Skin of body (tissue), 3 donors: ENCODE results near the gene EFCAB9. TPM values are rescaled to one million over a fixed set of nuclear protein-coding genes. Genes with fewer than 3 reads are reported as not detected.

Source experiments
- DNase-seq: peaks from one replicate; lab custom pipeline; 2025; lab: John Stamatoyannopoulos, UW
- small RNA-seq: library from RNA; depleted of rRNA; stranded (forward); fragments of <200 nt; gene quantifications from one replicate; pipeline ENCODE3, GENCODE V24; 2014; ENCODE audit warnings: low replicate concordance
- total RNA-seq: library from RNA; depleted of rRNA; stranded (reverse); fragments of >200 nt; gene quantifications from one replicate; pipeline ENCODE4 v1.2.3, GENCODE V29; 2014

Gene EFCAB9
- total RNA-seq, 1 donor from 2014 or later, result not detected

GRCh38 chr5:172235827-172236736, 42.1 kb downstream of the EFCAB9 start:
- DNase-seq, result no peak

GRCh38 chr5:172238334-172238733, 44.4 kb downstream of the EFCAB9 start:
- DNase-seq, result no peak

- DNase-seq, result no peak
Observed at GRCh38 chr5:172243302-172243701, 49.3 kb downstream of the EFCAB9 start.

GRCh38 chr5:172245046-172245445, 51.1 kb downstream of the EFCAB9 start:
- no peak for DNase-seq

GRCh38 chr5:172245703-172246125, 51.7 kb downstream of the EFCAB9 start:
- peak; percentile 81 for DNase-seq

GRCh38 chr5:172248637-172249036, 54.7 kb downstream of the EFCAB9 start:
- DNase-seq, result no peak

GRCh38 chr5:172251419-172251818, 57.4 kb downstream of the EFCAB9 start:
- DNase-seq, result no peak

GRCh38 chr5:172252501-172252900, 58.5 kb downstream of the EFCAB9 start:
- DNase-seq, result no peak

Small RNAs within 50 kb of the gene (small RNA-seq; reads per million reads assigned to genes)
- not detected for gene RF00191

Other genes with a start within 250 kb of the EFCAB9 start
- gene FBXW11, start 187.5 kb upstream of the EFCAB9 start, total RNA-seq, result 47.7 TPM
- gene STK10, start 5.9 kb upstream of the EFCAB9 start, total RNA-seq, result 14.5 TPM
- 42.5 TPM for gene UBTD2, start 89.6 kb downstream of the EFCAB9 start, total RNA-seq